ENCODE results near the gene SMIM32.

DNA sequence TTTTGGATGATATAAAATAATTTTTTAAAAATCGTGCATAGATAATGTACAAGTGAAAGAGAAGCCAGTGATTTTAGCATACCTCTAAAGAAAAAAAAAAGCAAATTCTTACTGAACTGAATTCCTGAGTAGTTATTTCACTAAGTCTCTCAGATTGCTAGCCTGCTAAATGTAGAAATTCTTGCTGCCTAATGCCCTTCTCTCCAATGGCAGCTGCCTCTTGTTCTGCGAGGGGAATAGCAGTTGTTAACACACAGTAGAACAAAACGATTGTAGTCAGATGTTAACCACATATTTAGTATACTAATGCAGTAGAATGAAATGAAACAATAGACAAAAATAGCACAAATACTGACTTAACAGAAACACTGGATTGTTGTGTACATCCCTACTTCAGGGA is 33.5 kb downstream of the SMIM32 start:
- TF ChIP-seq, protein P1, sequence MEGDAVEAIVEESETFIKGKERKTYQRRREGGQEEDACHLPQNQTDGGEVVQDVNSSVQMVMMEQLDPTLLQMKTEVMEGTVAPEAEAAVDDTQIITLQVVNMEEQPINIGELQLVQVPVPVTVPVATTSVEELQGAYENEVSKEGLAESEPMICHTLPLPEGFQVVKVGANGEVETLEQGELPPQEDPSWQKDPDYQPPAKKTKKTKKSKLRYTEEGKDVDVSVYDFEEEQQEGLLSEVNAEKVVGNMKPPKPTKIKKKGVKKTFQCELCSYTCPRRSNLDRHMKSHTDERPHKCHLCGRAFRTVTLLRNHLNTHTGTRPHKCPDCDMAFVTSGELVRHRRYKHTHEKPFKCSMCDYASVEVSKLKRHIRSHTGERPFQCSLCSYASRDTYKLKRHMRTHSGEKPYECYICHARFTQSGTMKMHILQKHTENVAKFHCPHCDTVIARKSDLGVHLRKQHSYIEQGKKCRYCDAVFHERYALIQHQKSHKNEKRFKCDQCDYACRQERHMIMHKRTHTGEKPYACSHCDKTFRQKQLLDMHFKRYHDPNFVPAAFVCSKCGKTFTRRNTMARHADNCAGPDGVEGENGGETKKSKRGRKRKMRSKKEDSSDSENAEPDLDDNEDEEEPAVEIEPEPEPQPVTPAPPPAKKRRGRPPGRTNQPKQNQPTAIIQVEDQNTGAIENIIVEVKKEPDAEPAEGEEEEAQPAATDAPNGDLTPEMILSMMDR (IDR thresholded peaks at IDR 0.05), result no peak
- TF ChIP-seq POLR2AphosphoS5 (IDR thresholded peaks at IDR 0.05), result no peak
- no peak for TF ChIP-seq EP300 (IDR thresholded peaks at IDR 0.05)
